DOHH2 (cell line): ENCODE measurements around the gene PGBD4.

Experiments used
- CTCF ChIP-seq: fragments of 200-600 bp; sonication (generic); IDR thresholded peaks from one replicate; pipeline ENCODE4 v1.5.1; 2014; ENCODE audit warnings: antibody characterized with exemption, mild to moderate bottlenecking, low read depth, low read length; ENCODE audit not compliant: poor library complexity, severe bottlenecking
- EZH2phosphoT487 ChIP-seq: fragments of 200-600 bp; sonication (generic); IDR thresholded peaks from 2 replicates; pipeline ENCODE4 v1.6.1; 2017; ENCODE audit warnings: borderline replicate concordance, mild to moderate bottlenecking, antibody characterized with exemption, low read length, moderate library complexity, mixed read lengths

- no peak for TF ChIP-seq CTCF
- TF ChIP-seq EZH2phosphoT487 = no peak
Measured at GRCh38 chr15:34085746-34086145, 16.1 kb upstream of the PGBD4 start.
